Right atrium auricular region (tissue), 2 donors: ENCODE measurements around the gene SYNPO2. TPM values are rescaled to one million over a fixed set of nuclear protein-coding genes. Genes with fewer than 3 reads are reported as not detected.

Source experiments
- DNase-seq: peaks from one replicate; pipeline ENCODE4 v3.0.0-alpha.2; 2019; ENCODE audit warnings: low spot score
- H3K27ac ChIP-seq, 2 donors: fragments of 200-600 bp; sonication (generic); 1 replicate in 1 of 2; 2 replicates in 1 of 2; pipeline ENCODE4 v1.5.1; 2016 to 2019
- H3K27me3 ChIP-seq, 2 donors: fragments of 200-600 bp; sonication (generic); one replicate each; pipeline versions ENCODE4 v1.5.1 to v1.6.0; 2017 to 2019
- H3K36me3 ChIP-seq: fragments of 200-600 bp; sonication (generic); one replicate; pipeline ENCODE4 v1.5.1; 2016
- H3K4me1 ChIP-seq, 2 donors: fragments of 200-600 bp; sonication (generic); one replicate each; pipeline versions ENCODE4 v1.5.1 to v1.6.0; 2017 to 2019
- H3K4me3 ChIP-seq, 2 donors: fragments of 200-600 bp; sonication (generic); 1 replicate in 1 of 2; 2 replicates in 1 of 2; pipeline ENCODE4 v1.5.1; 2017 to 2019; ENCODE audit warnings: mild to moderate bottlenecking in 1 of 2, moderate library complexity in 1 of 2
- H3K9me3 ChIP-seq, 2 donors: fragments of 200-600 bp; sonication (generic); one replicate each; pipeline ENCODE4 v1.5.1; 2019
- total RNA-seq, 2 donors: library from RNA; depleted of rRNA; stranded (reverse); fragments of >200 nt; gene quantifications; one replicate each; pipeline ENCODE4 v1.1.0, GENCODE V29; 2016
- TF ChIP-seq, protein P1 (sequence below), 2 donors: fragments of 200-600 bp; sonication (generic); IDR thresholded peaks; one replicate each; pipeline ENCODE4 v1.5.1; 2019; ENCODE audit warnings: antibody characterized with exemption in 2 of 2

The SYNPO2 gene
- total RNA-seq, 2 donors from 2014 or later = 85.3 to 152 TPM

DNA sequence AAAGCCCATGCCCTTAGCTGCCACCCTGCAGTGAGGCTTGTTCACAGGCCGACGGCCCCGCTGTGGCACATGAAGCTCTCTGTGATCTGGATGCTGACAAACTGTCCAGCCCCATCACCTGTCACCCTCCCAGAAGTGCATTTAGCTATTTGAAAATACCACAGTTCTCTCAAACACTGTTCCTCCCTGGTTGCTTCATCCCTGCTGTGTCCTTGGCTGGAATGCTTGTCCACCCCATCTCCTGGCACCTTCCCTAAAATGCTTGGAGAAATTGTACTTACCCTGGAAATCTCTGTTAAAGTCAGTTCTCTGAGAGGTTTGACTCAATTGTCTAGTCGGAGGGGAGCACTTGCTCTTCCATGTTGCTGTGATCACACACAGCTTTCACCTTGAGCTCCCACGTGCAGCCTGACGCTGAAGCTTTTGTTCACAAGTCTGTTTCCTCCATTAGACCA is 10.1 kb downstream of the SYNPO2 start:
- peak overlapping the region; percentile 86 to 91 for H3K27ac ChIP-seq
- H3K9me3 ChIP-seq = no peaks in the 10 kb centered on the region
- no peaks in the 10 kb centered on the region for H3K36me3 ChIP-seq
- no peaks in the 10 kb centered on the region for H3K27me3 ChIP-seq
- peak; percentile 74 for DNase-seq
- TF ChIP-seq, protein P1, sequence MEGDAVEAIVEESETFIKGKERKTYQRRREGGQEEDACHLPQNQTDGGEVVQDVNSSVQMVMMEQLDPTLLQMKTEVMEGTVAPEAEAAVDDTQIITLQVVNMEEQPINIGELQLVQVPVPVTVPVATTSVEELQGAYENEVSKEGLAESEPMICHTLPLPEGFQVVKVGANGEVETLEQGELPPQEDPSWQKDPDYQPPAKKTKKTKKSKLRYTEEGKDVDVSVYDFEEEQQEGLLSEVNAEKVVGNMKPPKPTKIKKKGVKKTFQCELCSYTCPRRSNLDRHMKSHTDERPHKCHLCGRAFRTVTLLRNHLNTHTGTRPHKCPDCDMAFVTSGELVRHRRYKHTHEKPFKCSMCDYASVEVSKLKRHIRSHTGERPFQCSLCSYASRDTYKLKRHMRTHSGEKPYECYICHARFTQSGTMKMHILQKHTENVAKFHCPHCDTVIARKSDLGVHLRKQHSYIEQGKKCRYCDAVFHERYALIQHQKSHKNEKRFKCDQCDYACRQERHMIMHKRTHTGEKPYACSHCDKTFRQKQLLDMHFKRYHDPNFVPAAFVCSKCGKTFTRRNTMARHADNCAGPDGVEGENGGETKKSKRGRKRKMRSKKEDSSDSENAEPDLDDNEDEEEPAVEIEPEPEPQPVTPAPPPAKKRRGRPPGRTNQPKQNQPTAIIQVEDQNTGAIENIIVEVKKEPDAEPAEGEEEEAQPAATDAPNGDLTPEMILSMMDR (IDR thresholded peaks at IDR 0.05) = no peak
- no peak overlapping the region for H3K4me3 ChIP-seq
- H3K4me1 ChIP-seq = peaks cover 0 to 29% of the 10 kb centered on the region in 2 donors

DNA sequence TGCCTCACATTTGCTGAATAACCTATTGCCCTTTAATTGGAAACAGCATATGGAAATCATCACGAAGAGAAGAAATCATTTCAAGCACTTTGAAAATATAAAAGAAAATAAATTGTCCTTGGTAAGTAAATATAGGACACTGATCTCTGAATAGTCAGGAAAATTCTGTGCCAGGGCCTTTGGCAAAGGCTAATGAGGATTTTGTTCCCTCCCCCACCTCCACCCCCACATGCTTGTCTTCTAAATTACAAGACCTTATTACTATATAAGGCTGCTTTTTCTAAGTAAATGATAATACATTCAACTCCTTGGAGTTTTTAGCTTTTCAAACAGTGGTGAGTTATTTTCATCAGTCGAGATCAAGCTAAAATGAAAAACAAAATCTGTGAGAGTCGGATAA is 15.8 kb downstream of the SYNPO2 start:
- Histone ChIP-seq H3K4me3 (no peak overlapping the region), H3K4me1 (peaks cover 0 to 37% of the 10 kb centered on the region in 2 donors), H3K27me3 (no peaks in the 10 kb centered on the region), H3K36me3 (no peaks in the 10 kb centered on the region), H3K9me3 (no peaks in the 10 kb centered on the region), H3K27ac (peak overlapping the region; percentile 80 to 91)
- TF ChIP-seq, protein P1 (IDR thresholded peaks at IDR 0.05) = no peak
- no peak for DNase-seq

DNA sequence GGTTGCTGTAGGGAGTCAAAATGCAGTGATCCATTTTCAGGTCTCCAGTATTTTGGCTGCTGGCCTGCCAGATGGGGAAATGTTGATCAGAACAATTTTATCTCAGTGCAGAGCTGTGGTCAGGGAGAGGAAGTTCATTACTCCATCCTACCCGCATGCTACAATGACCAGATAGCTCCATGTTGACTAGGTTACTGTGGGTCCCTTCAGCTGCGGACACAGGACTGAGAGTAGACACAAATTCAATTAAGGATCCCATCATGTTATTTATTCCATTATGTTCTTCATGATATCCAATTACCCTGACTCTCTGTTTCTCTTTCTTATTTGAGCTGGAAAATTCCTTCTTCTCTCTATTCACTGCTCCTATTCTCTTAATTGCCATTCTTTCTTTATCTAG is 16.3 kb downstream of the SYNPO2 start:
- H3K4me3 ChIP-seq = no peak overlapping the region
- H3K4me1 ChIP-seq = peaks cover 0 to 42% of the 10 kb centered on the region in 2 donors
- H3K27ac ChIP-seq = peak overlapping the region; percentile 80 to 91
- DNase-seq = no peak
- H3K27me3 ChIP-seq = no peaks in the 10 kb centered on the region
- H3K9me3 ChIP-seq = no peaks in the 10 kb centered on the region
- TF ChIP-seq, protein P1 (IDR thresholded peaks at IDR 0.05) = no peak
- H3K36me3 ChIP-seq = no peaks in the 10 kb centered on the region

DNA sequence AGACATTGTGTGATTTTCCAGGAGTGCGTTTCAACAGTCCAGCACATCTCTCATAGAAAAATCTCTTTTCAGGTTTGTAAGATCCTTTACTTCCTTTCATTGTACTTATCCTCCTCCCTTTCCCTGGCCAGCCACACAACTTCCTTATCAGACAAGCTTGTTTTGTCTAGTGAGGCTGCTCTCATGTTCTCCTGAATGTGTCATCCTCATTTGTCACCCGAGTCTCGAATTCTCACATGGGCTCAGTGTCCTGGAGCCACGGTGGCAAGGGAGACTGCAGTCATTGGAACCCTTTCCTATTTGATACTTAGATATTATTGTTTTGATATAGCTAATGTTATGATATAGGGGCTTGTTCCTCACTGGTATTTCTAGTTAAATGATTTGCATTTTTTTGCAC is 16.9 kb downstream of the SYNPO2 start:
- no peak overlapping the region for H3K4me3 ChIP-seq

DNA sequence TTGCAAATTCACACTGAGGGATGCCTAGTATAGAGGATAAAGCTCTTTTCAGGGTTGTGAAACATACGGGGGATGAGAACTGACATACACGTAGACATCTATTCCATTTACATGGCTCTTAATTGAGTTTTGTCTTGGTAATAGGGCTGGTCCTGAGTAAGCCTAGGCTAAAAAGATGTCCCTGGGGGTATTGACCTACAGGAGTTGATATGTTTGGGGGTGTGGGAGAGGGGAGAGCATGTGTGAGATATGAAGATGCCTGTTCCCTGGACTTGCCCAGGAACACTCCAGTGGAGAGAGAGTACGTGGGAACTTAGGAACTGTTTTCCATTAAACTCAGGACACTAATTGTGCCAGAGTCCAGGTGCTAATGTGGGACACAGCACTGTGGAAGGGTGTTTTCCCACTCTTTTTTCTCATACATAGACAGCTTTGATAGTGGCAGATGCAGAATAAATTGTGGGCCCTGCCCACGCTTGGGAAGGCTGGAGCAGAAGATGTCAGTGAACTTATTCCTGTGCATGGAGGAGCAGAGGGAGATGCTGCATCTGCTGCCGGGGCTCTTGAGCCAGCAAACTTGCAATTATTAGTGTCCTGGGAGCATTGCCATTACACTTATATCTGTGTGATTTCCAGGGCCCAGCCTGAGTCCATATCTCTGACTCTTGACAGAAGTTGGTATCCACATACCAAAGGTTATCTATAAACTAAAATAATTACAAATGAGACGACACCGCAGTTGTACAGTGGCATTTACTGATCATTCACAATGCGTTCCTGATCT is 20.7 kb downstream of the SYNPO2 start:
- no peak for DNase-seq
- Histone ChIP-seq H3K36me3 (no peaks in the 10 kb centered on the region), H3K4me1 (peaks cover 0 to 51% of the 10 kb centered on the region in 2 donors), H3K9me3 (no peaks in the 10 kb centered on the region), H3K4me3 (no peak overlapping the region), H3K27me3 (no peaks in the 10 kb centered on the region), H3K27ac (peak overlapping the region; percentile 59 to 68)
- TF ChIP-seq, protein P1 (IDR thresholded peaks at IDR 0.05) = no peak

More for the DNA sequence above, 16.9 kb downstream of the SYNPO2 start:
- DNase-seq = no peak
- Histone ChIP-seq H3K4me1 (peaks cover 0 to 48% of the 10 kb centered on the region in 2 donors), H3K36me3 (no peaks in the 10 kb centered on the region), H3K27ac (peak overlapping the region; percentile 80 to 91), H3K9me3 (no peaks in the 10 kb centered on the region), H3K27me3 (no peaks in the 10 kb centered on the region)
- TF ChIP-seq, protein P1 (IDR thresholded peaks at IDR 0.05) = no peak
